Ectodermal cell (in vitro differentiated cells): ENCODE results near the gene HENMT1. TPM values are rescaled to one million over a fixed set of nuclear protein-coding genes. Genes with fewer than 3 reads are reported as not detected.
"Not testable (repeated sequence)": the region's sequence is repeated elsewhere in the genome, so short reads cannot be mapped to it uniquely, and the experiment has no call there.

Source experiments
- H3K27ac ChIP-seq: 2 replicates; pipeline ENCODE4 v1.7.0; 2013; ENCODE audit warnings: mild to moderate bottlenecking, low read depth, low read length; ENCODE audit not compliant: insufficient read depth, poor library complexity, severe bottlenecking
- H3K27me3 ChIP-seq: 2 replicates; pipeline ENCODE4 v1.7.0; 2013; ENCODE audit warnings: mild to moderate bottlenecking, low read length; ENCODE audit not compliant: insufficient read depth, control insufficient read depth, poor library complexity, severe bottlenecking
- H3K36me3 ChIP-seq: one replicate; pipeline ENCODE4 v1.7.0; 2013; ENCODE audit warnings: low read length; ENCODE audit not compliant: control insufficient read depth, insufficient read depth
- H3K4me1 ChIP-seq: one replicate; pipeline ENCODE4 v1.7.0; 2013; ENCODE audit warnings: low read length; ENCODE audit not compliant: control insufficient read depth, insufficient read depth
- H3K4me3 ChIP-seq: 2 replicates; pipeline ENCODE4 v1.7.0; 2013; ENCODE audit warnings: low read depth, low read length, control low read depth; ENCODE audit not compliant: insufficient read depth
- H3K9me3 ChIP-seq: 2 replicates; pipeline ENCODE4 v1.7.0; 2013; ENCODE audit warnings: mild to moderate bottlenecking, low read length, moderate library complexity; ENCODE audit not compliant: control insufficient read depth
- WGBS, 2 experiments: methylation state at CpG; one replicate each; pipeline ENCODE4 v1.1.7; 2013; ENCODE audit warnings: missing lambda C conversion rate in 2 of 2; 5-methylcytosine and 5-hydroxymethylcytosine counted together
- polyA plus RNA-seq, 4 experiments: library from polyadenylated mRNA; stranded (reverse); fragments of 50-300 nt; gene quantifications; one replicate each; pipeline ENCODE4 v1.2.3, GENCODE V29; 2013

The HENMT1 gene
- polyA plus RNA-seq (2013, experiment 1 of 4) = 5.2 TPM
- 5.1 TPM for polyA plus RNA-seq (2013, experiment 2 of 4)
- 3.4 TPM for polyA plus RNA-seq (2013, experiment 3 of 4)
- polyA plus RNA-seq (2013, experiment 4 of 4) = 4.9 TPM

- no peak within 1 kb of the TSS for H3K27ac ChIP-seq
- H3K36me3 ChIP-seq = no peaks in the 10 kb centered on the region
Measured at GRCh38 chr1:108661030-108661609, at the start of gene HENMT1. TSS of gene HENMT1 (minus strand) at chr1:108661093. CDS start at chr1:108659884, 1,209 bp downstream.

GRCh38 chr1:108708691-108709660 lies 48.1 kb upstream of the HENMT1 start:
- H3K9me3 ChIP-seq = no peaks in the 10 kb centered on the region
- H3K27me3 ChIP-seq = no peaks in the 10 kb centered on the region
- H3K36me3 ChIP-seq = no peaks in the 10 kb centered on the region
- H3K4me1 ChIP-seq = no peaks in the 10 kb centered on the region
- H3K27ac ChIP-seq = no peak overlapping the region
- WGBS, 2 experiments = 77 to 86% methylated on average over 7 of the region's 7 CpGs
- no peak overlapping the region for H3K4me3 ChIP-seq

More at GRCh38 chr1:108661030-108661609, at the start of gene HENMT1:
- Histone ChIP-seq H3K27me3 (peaks cover 32% of the 10 kb centered on the region), H3K9me3 (no peaks in the 10 kb centered on the region), H3K4me3 (peak within 1 kb of the TSS; percentile 33), H3K4me1 (no peaks in the 10 kb centered on the region)
- WGBS, 2 experiments = 4 to 5% methylated on average over 81 of the region's 81 CpGs

GRCh38 chr1:108706643-108707042 lies 45.8 kb upstream of the HENMT1 start:
- no peaks in the 10 kb centered on the region for H3K9me3 ChIP-seq
- H3K36me3 ChIP-seq = no peaks in the 10 kb centered on the region
- 83 to 92% methylated on average over 3 of the region's 3 CpGs for WGBS, 2 experiments
- no peaks in the 10 kb centered on the region for H3K4me1 ChIP-seq
- H3K27ac ChIP-seq = no peak overlapping the region
- H3K27me3 ChIP-seq = no peaks in the 10 kb centered on the region
- H3K4me3 ChIP-seq = no peak overlapping the region

- Histone ChIP-seq H3K9me3 (no peaks in the 10 kb centered on the region), H3K4me1 (no peaks in the 10 kb centered on the region), H3K27me3 (no peaks in the 10 kb centered on the region), H3K27ac (no peak overlapping the region), H3K36me3 (peaks cover 6% of the 10 kb centered on the region), H3K4me3 (no peak overlapping the region)
- 93 to 97% methylated on average over 2 of the region's 2 CpGs for WGBS, 2 experiments
Measured at GRCh38 chr1:108704496-108704895, 43.6 kb upstream of the HENMT1 start.

GRCh38 chr1:108703939-108704338 lies 43.0 kb upstream of the HENMT1 start:
- Histone ChIP-seq H3K9me3 (no peaks in the 10 kb centered on the region), H3K36me3 (peaks cover 11% of the 10 kb centered on the region), H3K27me3 (no peaks in the 10 kb centered on the region), H3K27ac (no peak overlapping the region), H3K4me3 (no peak overlapping the region), H3K4me1 (no peaks in the 10 kb centered on the region)
- 90 to 91% methylated on average over 6 of the region's 6 CpGs for WGBS, 2 experiments

- not testable (repeated sequence) for H3K27me3 ChIP-seq, H3K4me3 ChIP-seq, H3K9me3 ChIP-seq, H3K27ac ChIP-seq, H3K4me1 ChIP-seq
- 96 to 98% methylated on average over 6 of the region's 6 CpGs for WGBS, 2 experiments
- peaks cover 22% of the 10 kb centered on the region for H3K36me3 ChIP-seq
Measured at GRCh38 chr1:108702109-108702508, 41.2 kb upstream of the HENMT1 start.

- Histone ChIP-seq H3K27me3 (no peaks in the 10 kb centered on the region), H3K9me3 (no peaks in the 10 kb centered on the region), H3K4me3 (no peak overlapping the region), H3K36me3 (peaks cover 29% of the 10 kb centered on the region), H3K4me1 (no peaks in the 10 kb centered on the region), H3K27ac (no peak overlapping the region)
- 91 to 98% methylated on average over 5 of the region's 5 CpGs for WGBS, 2 experiments
Measured at GRCh38 chr1:108701176-108701849, 40.4 kb upstream of the HENMT1 start.

- H3K9me3 ChIP-seq = no peaks in the 10 kb centered on the region
- no peaks in the 10 kb centered on the region for H3K27me3 ChIP-seq
- peaks cover 34% of the 10 kb centered on the region for H3K36me3 ChIP-seq
- H3K4me3 ChIP-seq = no peak overlapping the region
- 95% methylated on average over 22 of the region's 22 CpGs for WGBS, 2 experiments
- no peak overlapping the region for H3K27ac ChIP-seq
- H3K4me1 ChIP-seq = no peaks in the 10 kb centered on the region
Measured at GRCh38 chr1:108699375-108700332, 38.8 kb upstream of the HENMT1 start.

- Histone ChIP-seq H3K4me3 (no peak overlapping the region), H3K27ac (no peak overlapping the region), H3K9me3 (no peaks in the 10 kb centered on the region), H3K36me3 (peaks cover 34% of the 10 kb centered on the region), H3K27me3 (no peaks in the 10 kb centered on the region), H3K4me1 (no peaks in the 10 kb centered on the region)
- WGBS, 2 experiments = 93 to 97% methylated on average over 5 of the region's 5 CpGs
Measured at GRCh38 chr1:108695535-108695934, 34.6 kb upstream of the HENMT1 start.
